Measurements from ENCODE around the gene KDM6A.

DNA sequence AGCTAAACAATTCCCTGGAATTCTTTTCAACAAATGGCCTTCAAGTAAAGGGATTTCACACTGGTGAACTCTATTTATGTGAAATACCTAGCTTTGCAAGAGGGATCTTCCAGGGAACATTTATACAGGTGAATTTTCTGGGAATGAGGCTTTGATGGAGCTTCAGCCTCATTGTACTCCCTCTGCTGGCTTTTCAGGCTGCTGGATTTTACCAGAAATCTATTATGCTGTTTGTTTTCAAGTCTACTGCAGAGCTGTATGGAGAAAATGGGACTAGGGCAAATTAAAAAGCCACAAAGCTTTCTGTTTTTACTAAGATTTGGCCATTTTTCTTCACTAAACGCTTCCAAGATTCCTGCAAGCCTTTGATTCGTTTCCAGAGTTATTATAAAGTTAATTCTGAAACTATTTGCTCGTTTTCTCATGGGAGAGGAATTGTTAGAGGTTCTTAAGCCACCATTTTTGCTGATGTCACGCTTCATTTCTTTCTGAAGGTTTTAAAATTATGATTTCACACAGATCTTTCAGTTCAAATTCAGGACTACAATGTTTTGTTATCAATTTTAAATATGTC, 31.6 kb downstream of the KDM6A start:
- TF ChIP-seq BMI1 (IDR thresholded peaks at IDR 0.05; ENCODE audit: low read length) = no peak
- no peak for TF ChIP-seq CHD4 (IDR thresholded peaks at IDR 0.05; ENCODE audit: insufficient read depth, insufficient replicate concordance, low read depth, low read length, poor library complexity, severe bottlenecking)
- TF ChIP-seq RFX5 (IDR thresholded peaks at IDR 0.05; ENCODE audit: low read depth, low read length) = no peak
